K562 (cell line): Measurements from ENCODE around the gene TRAF3IP1. TPM values are rescaled to one million over a fixed set of nuclear protein-coding genes. Genes with fewer than 3 reads are reported as not detected.
"Not testable (repeated sequence)": the region's sequence is repeated elsewhere in the genome, so short reads cannot be mapped to it uniquely, and the experiment has no call there.

ENCODE experiments used
- ATAC-seq: fragments of 200-7000 bp; cut with Tn5 transposase; 3 replicates; pipeline ENCODE4 v1.9.1; 2020; ENCODE audit warnings: moderate library complexity
- BruUV-seq: library from RNA; stranded (reverse); fragments of 400-500 nt; replicated peaks from 2 replicates; lab custom pipeline; 2021; lab: Mats Ljungman, UMichigan
- CTCF ChIA-PET: fragments of 300-600 bp; formaldehyde crosslinking; extraction: SDS; loops from one replicate; lab custom pipeline; 2021; ENCODE audit warnings: low intra/inter-chr PET ratio; lab: Yijun Ruan, JAX
- POLR2A ChIA-PET: fragments of 300-600, 350-650 bp; sonication (Branson Sonifier 250); formaldehyde crosslinking; extraction: SDS; loops from one replicate; lab custom pipeline; 2021; ENCODE audit warnings: antibody characterized with exemption, inconsistent platforms; lab: Yijun Ruan, JAX
- DNase-seq, 4 experiments: peaks; one replicate each; pipeline versions ENCODE4 v3.0.0 to v3.0.0-alpha.2; 2011 to 2018; ENCODE audit warnings: low spot score in 3 of 4, mixed read lengths in 3 of 4; ENCODE audit errors: extremely low read depth in 1 of 4
- FAIRE-seq: peaks from 2 replicates; lab custom pipeline; 2011; peaks lifted over from hg19 to GRCh38; lab: Jason Lieb, UNC
- H2AFZ ChIP-seq: 2 replicates; pipeline ENCODE4 v1.6.0; 2011; ENCODE audit warnings: low read depth, low read length, control low read depth, inconsistent platforms
- H3K27ac ChIP-seq: fragments of 200-600 bp; 3 replicates; pipeline ENCODE4 v1.8.0; 2011; ENCODE audit warnings: low read depth, mild to moderate bottlenecking, control low read depth, inconsistent platforms, low read length, moderate library complexity, mixed read lengths; ENCODE audit errors: extremely low read depth
- H3K27me3 ChIP-seq, 2 experiments: fragments of 300-600 bp in 1 of 2; 2 replicates in 1 of 2; 3 replicates in 1 of 2; pipeline versions ENCODE4 v1.6.0 to v1.8.0; 2011; ENCODE audit warnings: inconsistent platforms in 2 of 2, low read length in 2 of 2, mild to moderate bottlenecking in 1 of 2, mixed read lengths in 1 of 2, moderate library complexity in 1 of 2; ENCODE audit not compliant: control insufficient read depth in 2 of 2, insufficient read depth in 2 of 2
- H3K36me3 ChIP-seq: fragments of 300-600 bp; 3 replicates; pipeline ENCODE4 v1.8.0; 2011; ENCODE audit warnings: mild to moderate bottlenecking, low read length, inconsistent platforms; ENCODE audit not compliant: control insufficient read depth, insufficient read depth
- H3K4me1 ChIP-seq, 2 experiments: fragments of 200-600 bp in 1 of 2; replicated peaks in 1 of 2; 2 replicates in 1 of 2; 3 replicates in 1 of 2; pipeline versions ENCODE4 v1.5.1 to v1.8.0; 2011; ENCODE audit warnings: inconsistent platforms in 2 of 2, low read length in 2 of 2, mild to moderate bottlenecking in 1 of 2, mixed read lengths in 1 of 2, moderate library complexity in 1 of 2; ENCODE audit not compliant: control insufficient read depth in 2 of 2, insufficient read depth in 2 of 2
- H3K4me2 ChIP-seq: 2 replicates; pipeline ENCODE4 v1.6.1; 2011; ENCODE audit warnings: low read length, control low read depth, inconsistent platforms, mixed read lengths; ENCODE audit not compliant: insufficient read depth
- H3K4me3 ChIP-seq: fragments of 200-600 bp; sonication (generic), shearing (Covaris generic); 2 replicates; pipeline ENCODE4 v1.5.1; 2016; ENCODE audit warnings: control low read depth, inconsistent platforms
- H3K79me2 ChIP-seq: fragments of 200-600 bp; 3 replicates; pipeline ENCODE4 v1.8.0; 2011; ENCODE audit warnings: low read length, inconsistent platforms; ENCODE audit not compliant: control insufficient read depth, insufficient read depth
- H3K9ac ChIP-seq, 2 experiments: 2 replicates each; pipeline versions ENCODE4 v1.6.0 to v1.6.1; 2011; ENCODE audit warnings: low read depth in 2 of 2, low read length in 2 of 2, control low read depth in 1 of 2, inconsistent platforms in 1 of 2, mild to moderate bottlenecking in 1 of 2, mixed read lengths in 1 of 2; ENCODE audit not compliant: insufficient read depth in 1 of 2
- H3K9me1 ChIP-seq: one replicate; pipeline ENCODE4 v1.6.0; 2011; ENCODE audit warnings: inconsistent platforms, mild to moderate bottlenecking, low read length, moderate library complexity; ENCODE audit not compliant: control insufficient read depth, insufficient read depth
- H3K9me3 ChIP-seq: replicated peaks from 2 replicates; pipeline ENCODE4 v1.5.1; 2011; ENCODE audit warnings: low read depth, low read length, inconsistent platforms; ENCODE audit not compliant: control insufficient read depth, insufficient read depth
- H4K20me1 ChIP-seq: replicated peaks from 2 replicates; pipeline ENCODE4 v1.6.1; 2011; ENCODE audit warnings: low read length, inconsistent platforms, mixed read lengths; ENCODE audit not compliant: control insufficient read depth, insufficient read depth
- MCM3 ChIP-seq: fragments of 450-650 bp; IDR thresholded peaks from 2 replicates; pipeline ENCODE4 v1.6.1; 2016
- ZC3H4 ChIP-seq: sonication (generic); formaldehyde crosslinking; IDR thresholded peaks from 2 replicates; pipeline ENCODE4 v1.9.0; 2021; ENCODE audit warnings: missing genetic modification reagents, borderline replicate concordance
- ZFP91 ChIP-seq: sonication (generic); formaldehyde crosslinking; IDR thresholded peaks from 2 replicates; pipeline ENCODE4 v1.8.0; 2022; ENCODE audit warnings: mild to moderate bottlenecking, missing genetic modification reagents
- WGBS: fragments of 100-300 bp; shearing (Covaris generic); methylation state at CpG from one replicate; pipeline ENCODE4 v1.1.6; 2016; ENCODE audit warnings: low coverage, mixed read lengths; ENCODE audit not compliant: insufficient coverage; ENCODE audit errors: missing lambda C conversion rate; 5-methylcytosine and 5-hydroxymethylcytosine counted together
- in situ Hi-C: fragments of 300-500 bp; cut with MboI; formaldehyde crosslinking; loops from 4 replicates; pipeline ENCODE4 v1.15.0; 2018; ENCODE audit warnings: inconsistent platforms, mixed read lengths
- intact Hi-C: fragments of 100-400 bp; cut with micrococcal nuclease; formaldehyde crosslinking; loops from 2 replicates; pipeline ENCODE4 v1.14.2; 2022
- polyA plus RNA-seq, 8 experiments: library from polyadenylated mRNA; depleted of rRNA in 4 of 8; stranded (reverse) in 5 of 8; unstranded in 3 of 8; fragments of >200 nt; fragmentation: Nextera tagmentation in 2 of 8; fragmentation: Illumina TruSeq in 1 of 8; extraction: Ambion mirVana in 2 of 8; extraction: Trizol in 1 of 8; gene quantifications; 2 replicates each; pipeline versions ENCODE4 v1.2.1 to v1.2.3, GENCODE V29; 2011 to 2014; ENCODE audit warnings: inconsistent platforms in 1 of 8, missing spikeins in 1 of 8
- total RNA-seq, 7 experiments: library from RNA; depleted of rRNA in 6 of 7; stranded (reverse); fragments of >200 nt in 6 of 7; fragmentation: Illumina TruSeq in 2 of 7; extraction: Trizol in 2 of 7; gene quantifications; 2 replicates each; pipeline versions ENCODE4 v1.2.1 to v1.2.3, GENCODE V29; 2011 to 2021; ENCODE audit warnings: low replicate concordance in 1 of 7
- TF ChIP-seq, protein P1 (sequence below): fragments of 250-450 bp; sonication (Bioruptor Pico); IDR thresholded peaks from 2 replicates; pipeline ENCODE4 v1.5.0; 2020; ENCODE audit warnings: mild to moderate bottlenecking, borderline replicate concordance
- TF ChIP-seq, protein P2 (sequence below): fragments of 450-650 bp; formaldehyde crosslinking; conservative IDR thresholded peaks from 2 replicates; pipeline ENCODE4 v1.4.0; 2022; ENCODE audit warnings: mild to moderate bottlenecking, missing genetic modification characterization

TRAF3IP1 gene
- total and polyA plus RNA-seq, 9 of the 15 experiments (the other 6 are each of a cell fraction or from before 2014, with no cell fraction given) = 1.3 to 7.4 (median 3.4) TPM

GRCh38 chr2:238322001-238322411 is 1.7 kb downstream of the TRAF3IP1 start:
- DNase-seq = no peak
- no peaks in the 10 kb centered on the region for H3K79me2 ChIP-seq
- in situ Hi-C loops = no loop called here
- H3K27ac ChIP-seq = no peak overlapping the region
- no peak for ATAC-seq
- 76% methylated on average over 3 of the region's 10 CpGs for WGBS
- ChIA-PET POLR2A (interaction anchor here (0.7 kb wide), 2 partner anchors 8 to 163 kb away, joined by 3 to 5 read pairs; no protein-coding TSS in a partner anchor), CTCF (no interaction called here)
- peaks cover 0 to 25% of the 10 kb centered on the region in 2 experiments; a peak in 3 of 5 replicates for H3K4me1 ChIP-seq
- no TSS peak for BruUV-seq
- H3K9me1 ChIP-seq = no peaks in the 10 kb centered on the region
- no peaks in the 10 kb centered on the region for H3K27me3 ChIP-seq
- H3K4me2 ChIP-seq = no peak overlapping the region
- H3K9ac ChIP-seq = peak overlapping the region in 1 of 2 experiments; percentile 90; a peak in 1 of 4 replicates
- no peak overlapping the region for H3K4me3 ChIP-seq
- H4K20me1 ChIP-seq = no peaks in the 10 kb centered on the region; the same call in 1 of the 2 replicates
- no peaks in the 10 kb centered on the region for H3K9me3 ChIP-seq
- H3K36me3 ChIP-seq = no peaks in the 10 kb centered on the region
- TF ChIP-seq ZFP91 (CRISPR knock-in tag) (no peak), MCM3 (no peak), ZC3H4 (no peak)
- TF ChIP-seq, protein P1, sequence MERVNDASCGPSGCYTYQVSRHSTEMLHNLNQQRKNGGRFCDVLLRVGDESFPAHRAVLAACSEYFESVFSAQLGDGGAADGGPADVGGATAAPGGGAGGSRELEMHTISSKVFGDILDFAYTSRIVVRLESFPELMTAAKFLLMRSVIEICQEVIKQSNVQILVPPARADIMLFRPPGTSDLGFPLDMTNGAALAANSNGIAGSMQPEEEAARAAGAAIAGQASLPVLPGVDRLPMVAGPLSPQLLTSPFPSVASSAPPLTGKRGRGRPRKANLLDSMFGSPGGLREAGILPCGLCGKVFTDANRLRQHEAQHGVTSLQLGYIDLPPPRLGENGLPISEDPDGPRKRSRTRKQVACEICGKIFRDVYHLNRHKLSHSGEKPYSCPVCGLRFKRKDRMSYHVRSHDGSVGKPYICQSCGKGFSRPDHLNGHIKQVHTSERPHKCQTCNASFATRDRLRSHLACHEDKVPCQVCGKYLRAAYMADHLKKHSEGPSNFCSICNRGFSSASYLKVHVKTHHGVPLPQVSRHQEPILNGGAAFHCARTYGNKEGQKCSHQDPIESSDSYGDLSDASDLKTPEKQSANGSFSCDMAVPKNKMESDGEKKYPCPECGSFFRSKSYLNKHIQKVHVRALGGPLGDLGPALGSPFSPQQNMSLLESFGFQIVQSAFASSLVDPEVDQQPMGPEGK (CRISPR knock-in tag) = no peak
- TF ChIP-seq, protein P2, sequence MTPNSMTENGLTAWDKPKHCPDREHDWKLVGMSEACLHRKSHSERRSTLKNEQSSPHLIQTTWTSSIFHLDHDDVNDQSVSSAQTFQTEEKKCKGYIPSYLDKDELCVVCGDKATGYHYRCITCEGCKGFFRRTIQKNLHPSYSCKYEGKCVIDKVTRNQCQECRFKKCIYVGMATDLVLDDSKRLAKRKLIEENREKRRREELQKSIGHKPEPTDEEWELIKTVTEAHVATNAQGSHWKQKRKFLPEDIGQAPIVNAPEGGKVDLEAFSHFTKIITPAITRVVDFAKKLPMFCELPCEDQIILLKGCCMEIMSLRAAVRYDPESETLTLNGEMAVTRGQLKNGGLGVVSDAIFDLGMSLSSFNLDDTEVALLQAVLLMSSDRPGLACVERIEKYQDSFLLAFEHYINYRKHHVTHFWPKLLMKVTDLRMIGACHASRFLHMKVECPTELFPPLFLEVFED (CRISPR knock-in tag) = no peak
- TF ChIP-seq, all 486 proteins: peak for 0
- intact Hi-C loops = no loop called here
- no peak overlapping the region for H2AFZ ChIP-seq
- FAIRE-seq = no peak

DNA sequence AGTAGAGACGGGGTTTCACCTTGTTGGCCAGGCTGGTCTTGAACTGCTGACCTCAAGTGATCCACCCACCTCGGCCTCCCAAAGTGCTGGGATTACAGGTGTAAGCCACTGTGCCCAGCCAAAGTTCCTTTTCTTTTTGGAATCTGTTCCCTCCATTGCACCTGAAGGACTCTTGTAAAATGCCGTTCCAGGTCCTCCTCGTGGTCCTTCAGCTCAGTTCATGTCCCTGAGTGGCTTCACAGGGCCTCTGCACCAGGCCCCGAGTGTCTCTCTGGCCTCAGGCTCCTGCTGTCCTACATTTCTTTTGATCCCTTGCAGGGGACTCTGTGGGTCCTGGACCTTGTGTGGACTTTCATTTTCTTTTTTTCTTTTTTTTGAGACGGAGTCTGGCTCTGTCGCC is 3.9 kb downstream of the TRAF3IP1 start:
- intact Hi-C loops, H3K27ac ChIP-seq, H3K27me3 ChIP-seq, FAIRE-seq, BruUV-seq, H3K9me3 ChIP-seq, CTCF ChIA-PET, H3K4me3 ChIP-seq, in situ Hi-C loops, H3K4me2 ChIP-seq, H3K36me3 ChIP-seq, H3K9ac ChIP-seq, H4K20me1 ChIP-seq, H3K9me1 ChIP-seq, POLR2A ChIA-PET, H2AFZ ChIP-seq, ATAC-seq, H3K79me2 ChIP-seq, DNase-seq: not testable (repeated sequence)
- H3K4me1 ChIP-seq = peaks cover 0 to 25% of the 10 kb centered on the region in 2 experiments; a peak in 3 of 5 replicates
- WGBS = 73% methylated on average over 5 of the region's 7 CpGs
